ENCODE data around the gene PPARD.

GRCh38 chr6:35299674-35300073 is 42.7 kb upstream of the PPARD start:
- no peak for TF ChIP-seq CTCF (conservative IDR thresholded peaks at IDR 0.05; ENCODE audit: low read length)
- TF ChIP-seq EZH2phosphoT487 (IDR thresholded peaks at IDR 0.05; ENCODE audit: borderline replicate concordance, low read depth, low read length), result no peak

Data from OCI-LY7 (cell line).